Measurements from ENCODE around the gene WDFY2. TPM values are rescaled to one million over a fixed set of nuclear protein-coding genes. Genes with fewer than 3 reads are reported as not detected.

The WDFY2 gene
- total RNA-seq, 1 experiment from 2014 or later, result 4.1 TPM

- no peaks in the 10 kb centered on the region for H3K27me3 ChIP-seq (ENCODE audit: low read length)
- no peaks in the 10 kb centered on the region for H3K36me3 ChIP-seq (ENCODE audit: low read depth, low read length)
- POLR2A ChIA-PET (ENCODE audit: unreplicated experiment), result no interaction called here
- no peaks in the 10 kb centered on the region for H3K9me3 ChIP-seq (ENCODE audit: low read length)
- no peaks in the 10 kb centered on the region for H3K79me2 ChIP-seq (ENCODE audit: low read length)
- TF ChIP-seq EZH2phosphoT487 (IDR thresholded peaks at IDR 0.05; ENCODE audit: borderline replicate concordance, low read length) (no peak), EZH2 (IDR thresholded peaks at IDR 0.05; ENCODE audit: low read length, unreplicated experiment) (no peak), CTCF (conservative IDR thresholded peaks at IDR 0.05; ENCODE audit: low read depth, low read length) (no peak)
- H2AFZ ChIP-seq (ENCODE audit: low read length), result no peak overlapping the region
- H3K9me2 ChIP-seq (replicated peaks; ENCODE audit: low read length), result no peaks in the 10 kb centered on the region
- intact Hi-C loops (cut with micrococcal nuclease), result loop anchor here (2.0 to 5.0 kb wide), 2 partner anchors 212 to 649 kb away; partner anchors contain the start of gene WDFY2
- no peak overlapping the region for H3K4me3 ChIP-seq (ENCODE audit: low read length)
- BruUV-seq (replicated peaks), result no TSS peak
- no peak overlapping the region for H3K4me2 ChIP-seq (ENCODE audit: low read length)
- H3F3A ChIP-seq (ENCODE audit: low read length, unreplicated experiment), result no peaks in the 10 kb centered on the region
- no peak for DNase-seq
- H3K4me1 ChIP-seq (ENCODE audit: insufficient read depth, low read length), result peaks cover 17% of the 10 kb centered on the region
- no peak overlapping the region for H3K27ac ChIP-seq (ENCODE audit: low read length)
- CTCF ChIA-PET, result interaction anchor here (1.9 kb wide), 1 partner anchor 362 kb away, joined by 19 read pairs; no protein-coding TSS in a partner anchor
- ATAC-seq, result no peak
- no peaks in the 10 kb centered on the region for H4K20me1 ChIP-seq (ENCODE audit: low read length)
- no peak overlapping the region for H3K9ac ChIP-seq (ENCODE audit: low read length)
Observed at GRCh38 chr13:51796546-51796945, 212.3 kb downstream of the WDFY2 start.

GRCh38 chr13:51797664-51798488, 213.6 kb downstream of the WDFY2 start:
- Histone ChIP-seq H2AFZ (ENCODE audit: low read length) (no peak overlapping the region), H4K20me1 (ENCODE audit: low read length) (no peaks in the 10 kb centered on the region), H3K9me2 (replicated peaks; ENCODE audit: low read length) (no peaks in the 10 kb centered on the region), H3K27me3 (ENCODE audit: low read length) (no peaks in the 10 kb centered on the region), H3K36me3 (ENCODE audit: low read depth, low read length) (no peaks in the 10 kb centered on the region), H3K4me1 (ENCODE audit: insufficient read depth, low read length) (peaks cover 29% of the 10 kb centered on the region), H3K4me3 (ENCODE audit: low read length) (no peak overlapping the region), H3K79me2 (ENCODE audit: low read length) (no peaks in the 10 kb centered on the region), H3K4me2 (ENCODE audit: low read length) (no peak overlapping the region), H3K27ac (ENCODE audit: low read length) (no peak overlapping the region), H3K9me3 (ENCODE audit: low read length) (no peaks in the 10 kb centered on the region), H3K9ac (ENCODE audit: low read length) (no peak overlapping the region), H3F3A (ENCODE audit: low read length, unreplicated experiment) (no peaks in the 10 kb centered on the region)
- ATAC-seq, result peak; percentile 69
- DNase-seq, result peak; percentile 83
- intact Hi-C loops (cut with micrococcal nuclease), result loop anchor here (1.0 to 5.0 kb wide), 3 partner anchors 213 to 651 kb away; partner anchors contain the start of gene WDFY2
- CTCF ChIA-PET, result interaction anchor here (0.6 to 1.9 kb wide), 10 partner anchors 207 to 672 kb away, joined by 3 to 19 read pairs (median 5); no protein-coding TSS in a partner anchor
- TF ChIP-seq EZH2phosphoT487 (IDR thresholded peaks at IDR 0.05; ENCODE audit: borderline replicate concordance, low read length), result no peak
- peak; percentile 71 for TF ChIP-seq CTCF (conservative IDR thresholded peaks at IDR 0.05; ENCODE audit: low read depth, low read length)
- no TSS peak for BruUV-seq (replicated peaks)
- POLR2A ChIA-PET (ENCODE audit: unreplicated experiment), result interaction anchor here (0.6 to 0.7 kb wide), 3 partner anchors 37 to 363 kb away, joined by 3 to 4 read pairs (median 3); no protein-coding TSS in a partner anchor

GRCh38 chr13:51799261-51799660, 215.0 kb downstream of the WDFY2 start:
- Histone ChIP-seq H3K9me2 (replicated peaks; ENCODE audit: low read length) (no peaks in the 10 kb centered on the region), H3F3A (ENCODE audit: low read length, unreplicated experiment) (no peaks in the 10 kb centered on the region), H3K27ac (ENCODE audit: low read length) (no peak overlapping the region), H3K4me1 (ENCODE audit: insufficient read depth, low read length) (peaks cover 25% of the 10 kb centered on the region), H3K4me2 (ENCODE audit: low read length) (no peak overlapping the region), H3K9ac (ENCODE audit: low read length) (no peak overlapping the region), H3K9me3 (ENCODE audit: low read length) (no peaks in the 10 kb centered on the region), H3K36me3 (ENCODE audit: low read depth, low read length) (no peaks in the 10 kb centered on the region), H4K20me1 (ENCODE audit: low read length) (no peaks in the 10 kb centered on the region), H2AFZ (ENCODE audit: low read length) (no peak overlapping the region), H3K79me2 (ENCODE audit: low read length) (peaks cover 2% of the 10 kb centered on the region; the same call in 1 of the 2 replicates), H3K4me3 (ENCODE audit: low read length) (no peak overlapping the region), H3K27me3 (ENCODE audit: low read length) (no peaks in the 10 kb centered on the region)
- no peak for ATAC-seq
- no TSS peak for BruUV-seq (replicated peaks)
- no peak for DNase-seq
- TF ChIP-seq EZH2 (IDR thresholded peaks at IDR 0.05; ENCODE audit: low read length, unreplicated experiment) (no peak), EZH2phosphoT487 (IDR thresholded peaks at IDR 0.05; ENCODE audit: borderline replicate concordance, low read length) (no peak), CTCF (conservative IDR thresholded peaks at IDR 0.05; ENCODE audit: low read depth, low read length) (no peak)
- intact Hi-C loops (cut with micrococcal nuclease), result loop anchor here (5.0 kb wide), 1 partner anchor 652 kb away; no protein-coding TSS in a partner anchor
- ChIA-PET POLR2A (ENCODE audit: unreplicated experiment) (no interaction called here), CTCF (no interaction called here)

Measured in PC-3 (cell line).